CD1c-positive myeloid dendritic cell (primary cell): ENCODE data around the gene WDPCP.
"Not testable (repeated sequence)": the region's sequence is repeated elsewhere in the genome, so short reads cannot be mapped to it uniquely, and the experiment has no call there.

Experiments used
- DNase-seq: peaks from one replicate; pipeline ENCODE4 v3.0.0-alpha.2; 2016; ENCODE audit errors: extremely low spot score

WDPCP gene

GRCh38 chr2:63590626-63591408 is 2.5 kb upstream of the WDPCP start:
- DNase-seq: peak; percentile 83

- DNase-seq: no peak
Measured at GRCh38 chr2:63589148-63589958, 1.1 kb upstream of the WDPCP start.

- DNase-seq: no peak
Measured at GRCh38 chr2:63587814-63588384, 378 bp downstream of the WDPCP start.

DNA sequence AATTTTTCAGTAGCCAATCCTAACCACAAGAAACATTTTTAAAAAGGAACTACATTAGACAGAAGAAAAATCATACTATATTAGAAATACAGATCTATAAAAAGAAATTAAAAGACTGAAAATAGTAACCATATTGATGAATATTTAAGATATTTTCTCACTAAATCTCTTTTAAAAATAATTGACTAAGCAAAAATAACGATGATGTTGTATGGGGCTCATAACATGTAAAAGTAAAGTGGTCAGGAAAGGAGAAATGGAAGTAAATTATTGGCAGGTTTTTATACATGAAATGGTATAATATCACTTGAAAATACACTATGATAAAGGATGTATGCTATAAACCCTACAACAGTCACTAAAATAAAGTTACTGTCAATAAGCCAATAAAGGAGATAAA is 5.4 kb downstream of the WDPCP start:
- no peak for DNase-seq

DNA sequence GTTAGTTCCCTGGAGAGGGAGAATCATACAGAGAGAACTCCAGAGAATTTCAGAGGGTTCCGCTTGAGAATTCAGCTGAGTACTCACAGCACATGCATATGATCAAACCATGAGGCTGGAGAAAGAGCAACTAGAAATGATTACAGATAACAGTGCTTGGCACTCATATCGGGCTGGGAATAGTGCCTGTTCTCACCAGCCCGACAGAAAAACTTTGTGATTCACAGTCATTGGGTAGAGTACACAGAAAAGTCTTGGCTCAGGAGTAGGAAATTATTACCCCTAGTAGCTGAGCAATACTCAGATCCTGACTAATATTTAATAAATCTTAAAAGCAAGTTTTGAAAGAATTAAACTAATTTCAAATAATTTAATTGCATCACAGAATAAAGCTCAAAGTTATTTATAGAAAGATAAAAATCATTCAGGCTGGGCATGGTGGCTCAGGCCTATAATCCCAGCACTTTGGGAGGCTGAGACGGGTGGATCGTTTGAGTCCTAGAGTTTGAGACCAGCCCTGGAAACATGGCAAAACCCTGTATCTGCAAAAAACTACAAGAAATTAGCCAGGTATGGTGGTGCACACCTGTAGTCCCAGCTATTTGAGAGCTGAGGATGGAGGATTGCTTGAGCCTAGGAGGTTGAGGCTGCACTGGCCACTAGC is 6.8 kb downstream of the WDPCP start:
- no peak for DNase-seq

- peak; percentile 24 for DNase-seq
Measured at GRCh38 chr2:63580651-63581297, 7.5 kb downstream of the WDPCP start.

GRCh38 chr2:63578767-63579166 is 9.5 kb downstream of the WDPCP start:
- no peak for DNase-seq

DNA sequence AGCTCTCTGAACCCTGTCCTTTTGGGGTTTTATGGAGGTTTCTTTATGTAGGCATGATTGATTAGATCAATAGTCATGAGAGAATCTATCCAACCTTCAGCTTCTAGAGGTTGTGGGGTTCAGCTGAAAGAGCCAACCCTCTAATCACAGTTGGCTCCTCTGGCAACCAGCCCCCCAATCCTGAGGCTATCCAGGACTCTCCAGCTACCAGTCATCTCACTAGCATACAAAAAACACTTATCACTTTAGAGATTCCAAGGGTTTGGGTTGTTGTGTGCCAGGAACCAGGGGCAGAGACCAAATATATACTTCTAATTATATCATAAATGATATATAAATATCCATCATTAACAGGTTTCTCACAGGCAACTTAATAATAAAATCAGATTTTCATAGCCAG is 11.7 kb downstream of the WDPCP start:
- DNase-seq: no peak

DNA sequence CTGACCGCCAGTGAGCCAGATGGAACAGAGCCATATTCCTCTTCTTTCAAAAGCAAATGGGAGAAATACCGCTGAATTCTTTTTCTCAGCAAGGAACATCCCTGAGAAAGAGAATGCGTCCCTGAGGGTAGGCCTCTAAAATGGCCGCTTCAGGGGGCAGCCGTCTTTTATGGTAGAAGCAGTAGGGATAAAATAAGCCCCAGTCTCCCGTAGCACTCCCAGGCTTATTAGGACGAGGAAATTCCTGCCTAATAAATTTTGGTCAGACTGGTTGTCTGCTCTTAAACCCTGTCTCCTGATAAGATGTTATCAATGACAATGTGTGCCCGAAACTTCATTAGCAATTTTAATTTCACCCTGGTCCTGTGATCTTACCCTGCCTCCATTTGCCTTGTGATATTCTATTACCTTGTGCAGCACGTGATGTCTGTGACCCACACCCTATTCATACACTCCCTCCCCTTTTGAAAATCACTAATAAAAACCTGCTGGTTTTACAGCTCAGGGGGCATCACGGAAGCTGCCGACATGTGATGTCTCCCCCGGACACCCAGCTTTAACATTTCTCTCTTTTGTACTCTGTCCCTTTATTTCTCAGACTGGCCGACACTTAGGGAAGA is 14.4 kb downstream of the WDPCP start:
- DNase-seq: not testable (repeated sequence)

- not testable (repeated sequence) for DNase-seq
Measured at GRCh38 chr2:63573026-63573425, 15.3 kb downstream of the WDPCP start.

GRCh38 chr2:63572001-63572400 is 16.3 kb downstream of the WDPCP start:
- no peak for DNase-seq

DNA sequence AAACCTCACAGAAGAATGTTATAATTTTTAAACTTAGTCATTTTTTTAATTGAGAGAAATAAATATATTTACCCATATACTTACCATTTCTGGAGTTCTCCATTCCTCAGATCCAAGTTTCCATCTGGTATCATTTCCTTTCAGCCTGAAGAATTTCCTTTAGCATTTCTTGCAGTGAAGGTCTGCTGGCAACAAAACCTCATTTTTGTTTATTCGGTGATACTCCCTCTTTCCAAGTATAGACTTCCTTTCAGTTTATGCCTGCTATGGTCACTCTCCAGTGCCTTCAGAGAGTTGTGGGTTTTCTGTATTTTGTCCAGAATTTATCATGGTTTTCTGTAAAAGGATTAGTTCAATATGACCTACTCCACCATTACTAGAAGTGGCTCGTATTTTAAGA is 17.0 kb downstream of the WDPCP start:
- DNase-seq: no peak

DNA sequence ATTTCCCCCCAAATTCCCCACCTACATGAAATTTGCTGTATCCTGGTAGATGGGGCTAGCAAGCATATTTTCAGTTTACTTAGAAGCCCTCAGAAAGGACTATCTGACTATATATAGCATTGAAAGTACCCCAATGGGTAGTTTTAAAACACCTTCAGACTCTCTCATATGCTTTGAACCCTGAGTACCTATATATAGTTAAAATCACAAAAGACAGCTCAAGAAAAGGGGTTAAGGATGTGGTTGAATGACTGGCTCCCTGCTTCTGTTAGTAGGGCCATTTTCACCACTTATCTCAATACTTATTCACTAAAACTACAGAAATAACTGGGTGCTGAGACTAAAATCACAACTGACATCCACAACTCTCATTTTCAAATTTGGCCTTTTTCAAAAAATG is 18.5 kb downstream of the WDPCP start:
- no peak for DNase-seq

DNA sequence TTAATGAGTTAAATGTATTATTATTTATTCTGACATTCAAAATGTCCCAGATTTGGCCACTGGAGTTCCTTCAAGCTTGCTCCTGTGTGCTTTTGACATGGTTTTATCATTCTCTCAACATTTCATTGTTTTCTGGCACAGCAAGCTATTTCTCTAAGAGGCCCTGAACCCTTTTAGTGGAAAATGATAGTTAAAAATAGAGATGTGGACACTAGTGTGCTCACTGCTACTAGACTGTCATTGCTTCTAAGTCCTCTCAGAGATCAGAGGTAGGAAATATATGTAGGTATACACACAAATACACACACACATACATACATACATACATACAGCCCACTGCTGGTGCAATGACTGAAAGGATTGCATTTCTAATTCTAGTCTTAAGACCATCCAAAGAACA is 25.5 kb downstream of the WDPCP start:
- no peak for DNase-seq

DNA sequence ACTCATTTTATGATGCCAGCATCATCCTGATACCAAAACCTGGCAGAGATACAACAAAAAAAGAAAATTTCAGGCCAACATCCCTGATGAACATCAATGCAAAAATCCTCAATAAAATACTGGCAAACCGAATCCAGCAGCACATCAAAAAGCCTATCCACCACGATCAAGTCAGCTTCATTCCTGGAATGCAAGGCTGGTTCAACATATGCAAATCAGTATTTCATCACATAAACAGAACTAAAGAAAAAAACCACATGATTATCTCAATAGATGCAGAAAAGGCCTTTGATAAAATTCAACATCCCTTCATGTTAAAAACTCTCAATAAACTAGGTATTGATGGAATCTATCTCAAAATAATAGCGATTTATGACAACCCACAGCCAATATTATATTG is 29.4 kb downstream of the WDPCP start:
- not testable (repeated sequence) for DNase-seq

DNA sequence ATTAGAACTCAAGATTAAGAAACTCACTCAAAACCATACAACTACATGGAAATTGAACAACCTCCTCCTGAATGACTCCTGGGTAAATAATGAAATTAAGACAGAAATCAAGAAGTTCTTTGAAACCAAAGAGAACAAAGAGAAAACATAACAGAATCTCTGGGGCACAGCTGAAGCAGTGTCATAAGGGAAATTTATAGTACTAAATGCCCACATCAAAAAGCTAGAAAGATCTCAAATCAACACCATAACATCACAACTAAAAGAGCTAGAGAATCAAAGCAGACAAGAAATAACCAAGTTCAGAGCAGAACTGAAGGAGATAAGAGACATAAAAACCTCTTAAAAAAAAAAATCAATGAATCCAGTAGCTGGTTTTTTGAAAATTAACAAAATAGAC is 30.5 kb downstream of the WDPCP start:
- not testable (repeated sequence) for DNase-seq

- DNase-seq: no peak
Measured at GRCh38 chr2:63555931-63556330, 32.3 kb downstream of the WDPCP start.

- DNase-seq: no peak
Measured at GRCh38 chr2:63555299-63555698, 33.0 kb downstream of the WDPCP start.

DNA sequence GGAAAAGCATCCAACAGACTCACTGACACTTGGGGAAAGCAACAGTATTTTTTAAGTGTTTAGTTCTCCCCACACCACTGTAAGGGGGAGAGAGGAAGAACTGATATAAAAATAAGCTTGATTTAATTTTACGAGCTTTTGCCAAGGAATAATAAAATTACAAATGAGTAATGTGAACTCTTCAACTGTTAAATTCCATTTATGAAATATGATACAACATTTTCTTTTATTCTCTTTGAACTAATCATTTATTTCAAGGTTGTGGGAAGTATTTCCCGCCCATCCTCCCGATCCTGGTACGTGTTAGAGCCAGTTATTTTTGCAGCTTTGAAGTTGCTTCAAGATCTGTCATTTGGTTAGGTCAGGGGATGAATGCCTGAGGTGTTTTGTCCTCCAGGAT is 35.2 kb downstream of the WDPCP start:
- DNase-seq: no peak

GRCh38 chr2:63545023-63545422 is 43.3 kb downstream of the WDPCP start:
- no peak for DNase-seq

- peak; percentile 11 for DNase-seq
Measured at GRCh38 chr2:63544017-63544627, 44.2 kb downstream of the WDPCP start.
